Suprapubic skin (tissue), 4 donors: ENCODE data around the gene VSIR. TPM values are rescaled to one million over a fixed set of nuclear protein-coding genes. Genes with fewer than 3 reads are reported as not detected.
A peak's percentile ranks its signal among the peaks of the same experiment; 100 is the strongest.

Experiments
- DNase-seq, 2 donors: peaks; one replicate each; pipeline ENCODE4 v3.0.0-alpha.2; 2019; ENCODE audit warnings: low spot score in 2 of 2
- H3K27ac ChIP-seq: fragments of 200-600 bp; sonication (generic); one replicate; pipeline ENCODE4 v1.5.1; 2019
- H3K27me3 ChIP-seq: fragments of 200-600 bp; sonication (generic); one replicate; pipeline ENCODE4 v1.5.1; 2019
- H3K36me3 ChIP-seq: fragments of 200-600 bp; sonication (generic); one replicate; pipeline ENCODE4 v1.5.1; 2019
- H3K4me1 ChIP-seq: fragments of 200-600 bp; sonication (generic); one replicate; pipeline ENCODE4 v1.5.1; 2019
- H3K4me3 ChIP-seq: fragments of 200-600 bp; sonication (generic); one replicate; pipeline ENCODE4 v1.5.1; 2019; ENCODE audit warnings: mild to moderate bottlenecking
- H3K9me3 ChIP-seq: fragments of 200-600 bp; sonication (generic); one replicate; pipeline ENCODE4 v1.5.1; 2019
- EP300 ChIP-seq: sonication (generic); formaldehyde crosslinking; IDR thresholded peaks from one replicate; pipeline ENCODE4 v1.6.1; 2017; ENCODE audit warnings: antibody characterized with exemption
- POLR2A ChIP-seq, 2 donors: fragments of 450-650 bp; IDR thresholded peaks; one replicate each; pipeline ENCODE4 v1.6.1; 2017; ENCODE audit warnings: antibody characterized with exemption in 2 of 2, mild to moderate bottlenecking in 2 of 2, moderate library complexity in 2 of 2
- POLR2AphosphoS5 ChIP-seq, 3 donors: sonication (generic); formaldehyde crosslinking; IDR thresholded peaks; one replicate each; pipeline ENCODE4 v1.6.1; 2017; ENCODE audit warnings: antibody characterized with exemption in 3 of 3
- WGBS: methylation state at CpG from one replicate; pipeline ENCODE4 v1.1.5; 2018; 5-methylcytosine and 5-hydroxymethylcytosine counted together
- total RNA-seq, 4 donors: library from RNA; depleted of rRNA; stranded (reverse); fragments of >200 nt; gene quantifications; one replicate each; pipeline ENCODE4 v1.1.0, GENCODE V29; 2016
- TF ChIP-seq, protein P1 (sequence below), 2 donors: fragments of 200-600 bp in 1 of 2; fragments of 450-650 bp in 1 of 2; sonication (generic) in 1 of 2; IDR thresholded peaks; one replicate each; pipeline ENCODE4 v1.5.1; 2016 to 2019; ENCODE audit warnings: antibody characterized with exemption in 2 of 2, mild to moderate bottlenecking in 1 of 2, moderate library complexity in 1 of 2

The VSIR gene
- total RNA-seq, 4 donors from 2014 or later = 16.3 to 50.7 (median 33.6) TPM

GRCh38 chr10:71799608-71800453 lies 26.5 kb upstream of the VSIR start:
- Histone ChIP-seq H3K4me1 (no peaks in the 10 kb centered on the region), H3K27me3 (no peaks in the 10 kb centered on the region), H3K9me3 (no peaks in the 10 kb centered on the region), H3K27ac (no peak overlapping the region), H3K36me3 (no peaks in the 10 kb centered on the region), H3K4me3 (no peak overlapping the region)
- 45% methylated on average over 2 of the region's 3 CpGs for WGBS
- TF ChIP-seq, protein P1, sequence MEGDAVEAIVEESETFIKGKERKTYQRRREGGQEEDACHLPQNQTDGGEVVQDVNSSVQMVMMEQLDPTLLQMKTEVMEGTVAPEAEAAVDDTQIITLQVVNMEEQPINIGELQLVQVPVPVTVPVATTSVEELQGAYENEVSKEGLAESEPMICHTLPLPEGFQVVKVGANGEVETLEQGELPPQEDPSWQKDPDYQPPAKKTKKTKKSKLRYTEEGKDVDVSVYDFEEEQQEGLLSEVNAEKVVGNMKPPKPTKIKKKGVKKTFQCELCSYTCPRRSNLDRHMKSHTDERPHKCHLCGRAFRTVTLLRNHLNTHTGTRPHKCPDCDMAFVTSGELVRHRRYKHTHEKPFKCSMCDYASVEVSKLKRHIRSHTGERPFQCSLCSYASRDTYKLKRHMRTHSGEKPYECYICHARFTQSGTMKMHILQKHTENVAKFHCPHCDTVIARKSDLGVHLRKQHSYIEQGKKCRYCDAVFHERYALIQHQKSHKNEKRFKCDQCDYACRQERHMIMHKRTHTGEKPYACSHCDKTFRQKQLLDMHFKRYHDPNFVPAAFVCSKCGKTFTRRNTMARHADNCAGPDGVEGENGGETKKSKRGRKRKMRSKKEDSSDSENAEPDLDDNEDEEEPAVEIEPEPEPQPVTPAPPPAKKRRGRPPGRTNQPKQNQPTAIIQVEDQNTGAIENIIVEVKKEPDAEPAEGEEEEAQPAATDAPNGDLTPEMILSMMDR (IDR thresholded peaks at IDR 0.05) = no peak
- TF ChIP-seq EP300 (no peak), POLR2AphosphoS5 (IDR thresholded peaks at IDR 0.05) (no peak), POLR2A (IDR thresholded peaks at IDR 0.05) (no peak)
- DNase-seq = no peak

DNA sequence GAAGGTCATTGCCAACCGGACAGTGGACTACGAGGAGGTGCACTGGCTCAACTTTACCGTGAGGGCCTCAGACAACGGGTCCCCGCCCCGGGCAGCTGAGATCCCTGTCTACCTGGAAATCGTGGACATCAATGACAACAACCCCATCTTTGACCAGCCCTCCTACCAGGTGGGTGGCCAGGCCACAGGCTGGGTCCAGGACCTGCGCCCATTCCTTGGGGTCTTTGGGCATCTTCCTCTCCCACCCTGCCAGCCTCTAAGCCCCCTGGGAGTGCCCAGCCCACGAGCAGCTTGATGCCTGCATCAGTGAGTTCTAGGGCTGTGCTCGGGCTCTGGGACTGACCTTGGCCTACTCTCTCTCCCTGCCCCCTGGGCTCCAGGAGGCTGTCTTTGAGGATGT lies 25.8 kb upstream of the VSIR start:
- H3K9me3 ChIP-seq = no peaks in the 10 kb centered on the region
- H3K4me3 ChIP-seq = no peak overlapping the region
- 96% methylated on average over 3 of the region's 10 CpGs for WGBS
- no peak for TF ChIP-seq POLR2AphosphoS5 (IDR thresholded peaks at IDR 0.05)
- H3K36me3 ChIP-seq = no peaks in the 10 kb centered on the region
- no peaks in the 10 kb centered on the region for H3K27me3 ChIP-seq
- H3K27ac ChIP-seq = no peak overlapping the region
- H3K4me1 ChIP-seq = no peaks in the 10 kb centered on the region
- DNase-seq = no peak

GRCh38 chr10:71798308-71798624 lies 24.9 kb upstream of the VSIR start:
- DNase-seq = no peak
- H3K4me3 ChIP-seq = no peak overlapping the region

DNA sequence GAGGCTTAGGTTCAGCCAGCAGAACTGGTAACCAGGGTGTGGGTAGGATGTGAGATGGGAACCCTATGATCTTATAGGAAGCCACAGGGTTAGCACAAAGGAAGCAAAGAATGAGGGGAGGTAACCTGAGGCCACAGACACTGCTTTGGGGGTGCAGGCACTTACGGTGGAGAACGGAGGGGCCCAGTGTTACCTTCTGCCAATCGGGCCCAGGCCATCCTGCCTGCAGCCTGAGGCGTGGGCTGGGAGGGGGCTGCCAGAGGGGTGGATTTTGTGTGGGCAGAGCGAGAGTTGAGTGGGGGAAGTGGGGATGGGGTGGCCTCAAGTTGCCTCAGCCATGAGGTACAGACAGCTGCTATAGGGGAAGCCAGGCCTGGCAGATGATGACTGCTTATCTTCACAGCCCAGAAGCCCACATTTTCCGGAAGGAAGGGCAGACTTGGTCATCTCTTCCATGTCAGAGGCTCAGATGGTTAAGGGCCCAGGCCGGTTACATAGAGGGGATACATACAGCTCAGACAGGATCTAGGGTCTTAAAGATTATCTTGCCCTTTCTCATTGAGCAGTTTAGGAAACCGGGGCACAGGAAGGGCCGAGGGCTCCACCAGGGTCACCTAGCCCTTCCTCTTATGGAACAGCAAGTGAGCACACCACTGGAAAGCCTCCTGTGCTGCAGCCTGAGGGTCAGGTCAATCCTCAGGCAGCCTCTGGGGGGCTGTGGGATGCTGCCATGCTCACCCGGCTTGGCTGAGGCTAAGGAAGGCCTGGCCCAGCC lies 24.4 kb upstream of the VSIR start:
- H3K4me1 ChIP-seq = no peaks in the 10 kb centered on the region
- H3K9me3 ChIP-seq = no peaks in the 10 kb centered on the region
- WGBS = 70% methylated on average over 10 of the region's 10 CpGs
- no peaks in the 10 kb centered on the region for H3K36me3 ChIP-seq
- H3K4me3 ChIP-seq = no peak overlapping the region
- peak in 1 of 2 donors; percentile 71 for DNase-seq
- H3K27ac ChIP-seq = no peak overlapping the region
- H3K27me3 ChIP-seq = no peaks in the 10 kb centered on the region
- no peak for TF ChIP-seq POLR2A (IDR thresholded peaks at IDR 0.05)
- TF ChIP-seq, protein P1 (IDR thresholded peaks at IDR 0.05) = no peak

More at GRCh38 chr10:71798308-71798624, 24.9 kb upstream of the VSIR start:
- no peak for TF ChIP-seq POLR2AphosphoS5 (IDR thresholded peaks at IDR 0.05)
- TF ChIP-seq, protein P1 (IDR thresholded peaks at IDR 0.05) = no peak
- Histone ChIP-seq H3K27me3 (no peaks in the 10 kb centered on the region), H3K9me3 (no peaks in the 10 kb centered on the region), H3K36me3 (no peaks in the 10 kb centered on the region), H3K27ac (no peak overlapping the region), H3K4me1 (no peaks in the 10 kb centered on the region)
- no CpG with 5 or more reads among the region's 6 CpGs for WGBS

DNA sequence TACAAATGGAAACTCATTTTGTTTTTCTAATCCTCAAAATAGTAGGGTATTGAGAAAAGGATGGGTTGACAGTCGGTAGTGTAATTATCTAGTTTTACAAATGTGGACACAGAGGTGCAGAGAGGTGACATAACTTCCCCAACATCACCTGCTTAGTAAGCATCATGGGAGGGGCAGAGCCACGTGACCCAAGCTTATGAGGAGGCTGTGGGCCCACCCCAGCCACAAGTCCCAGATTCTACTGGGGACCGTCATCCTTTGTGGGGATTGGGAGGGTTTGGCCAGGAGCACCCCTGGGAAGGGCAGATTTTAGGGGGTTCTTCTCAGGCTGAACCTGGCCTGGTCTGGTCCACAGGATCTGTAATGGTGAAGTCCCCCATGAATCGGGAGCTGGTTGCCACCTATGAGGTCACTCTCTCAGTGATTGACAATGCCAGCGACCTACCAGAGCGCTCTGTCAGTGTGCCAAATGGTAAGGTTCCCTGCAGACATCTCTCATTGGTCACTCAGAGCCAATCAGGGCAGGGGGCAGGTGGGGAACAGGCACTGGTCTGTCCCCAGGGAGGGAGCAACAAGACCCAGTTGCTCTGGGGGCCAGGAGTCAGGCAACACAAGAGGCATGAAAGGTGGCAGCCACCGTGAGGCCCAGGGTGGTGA lies 23.6 kb upstream of the VSIR start:
- H3K4me3 ChIP-seq = no peak overlapping the region
- TF ChIP-seq EP300 = no peak
- TF ChIP-seq POLR2AphosphoS5 (IDR thresholded peaks at IDR 0.05) = no peak
- TF ChIP-seq, protein P1 (IDR thresholded peaks at IDR 0.05) = no peak
- no peak for TF ChIP-seq POLR2A (IDR thresholded peaks at IDR 0.05)
- H3K27me3 ChIP-seq = no peaks in the 10 kb centered on the region
- 75% methylated on average over 7 of the region's 7 CpGs for WGBS
- no peaks in the 10 kb centered on the region for H3K4me1 ChIP-seq
- H3K9me3 ChIP-seq = no peaks in the 10 kb centered on the region
- no peak for DNase-seq
- H3K36me3 ChIP-seq = no peaks in the 10 kb centered on the region
- H3K27ac ChIP-seq = no peak overlapping the region
